HFFc6 (cell line): ENCODE results near the gene HOXD12. TPM values are rescaled to one million over a fixed set of nuclear protein-coding genes. Genes with fewer than 3 reads are reported as not detected.

ENCODE experiments used
- DNase-seq: peaks from one replicate; pipeline ENCODE4 v3.0.0-alpha.2; 2018
- H3K27ac Mint-ChIP-seq: 2 replicates; pipeline ENCODE4 v1.8.0; 2020; ENCODE audit warnings: mild to moderate bottlenecking, mixed read lengths
- H3K27me3 Mint-ChIP-seq: 2 replicates; pipeline ENCODE4 v1.8.0; 2021; ENCODE audit warnings: mild to moderate bottlenecking, moderate library complexity, mixed read lengths; ENCODE audit not compliant: insufficient read depth
- H3K36me3 Mint-ChIP-seq: 2 replicates; pipeline ENCODE4 v1.8.0; 2021; ENCODE audit warnings: low read depth, mixed read lengths
- H3K4me1 Mint-ChIP-seq: 2 replicates; pipeline ENCODE4 v1.8.0; 2020; ENCODE audit warnings: low read depth, mixed read lengths
- H3K4me3 Mint-ChIP-seq: 2 replicates; pipeline ENCODE4 v1.8.0; 2020; ENCODE audit warnings: mild to moderate bottlenecking, moderate library complexity, mixed read lengths
- H3K9me3 Mint-ChIP-seq: 2 replicates; pipeline ENCODE4 v1.8.0; 2020; ENCODE audit warnings: mild to moderate bottlenecking, mixed read lengths
- total RNA-seq, 6 experiments: library from RNA; stranded (reverse); fragmentation: NEBNext Ultra II Directional; extraction: Animal tissue kit (Norgen Biotek cat#: 25700); gene quantifications; 2 replicates in 1 of 6; 3 replicates in 5 of 6; pipeline ENCODE4 v1.2.3, GENCODE V29; 2021
- TF ChIP-seq, protein P1 (sequence below): fragments of 200-600 bp; sonication (generic); IDR thresholded peaks from 2 replicates; pipeline ENCODE4 v1.5.0; 2021; ENCODE audit warnings: antibody characterized with exemption, mild to moderate bottlenecking

Gene HOXD12
- total RNA-seq, 6 experiments from 2014 or later: 0.19 to 0.36 (median 0.26) TPM; not detected in 2

DNA sequence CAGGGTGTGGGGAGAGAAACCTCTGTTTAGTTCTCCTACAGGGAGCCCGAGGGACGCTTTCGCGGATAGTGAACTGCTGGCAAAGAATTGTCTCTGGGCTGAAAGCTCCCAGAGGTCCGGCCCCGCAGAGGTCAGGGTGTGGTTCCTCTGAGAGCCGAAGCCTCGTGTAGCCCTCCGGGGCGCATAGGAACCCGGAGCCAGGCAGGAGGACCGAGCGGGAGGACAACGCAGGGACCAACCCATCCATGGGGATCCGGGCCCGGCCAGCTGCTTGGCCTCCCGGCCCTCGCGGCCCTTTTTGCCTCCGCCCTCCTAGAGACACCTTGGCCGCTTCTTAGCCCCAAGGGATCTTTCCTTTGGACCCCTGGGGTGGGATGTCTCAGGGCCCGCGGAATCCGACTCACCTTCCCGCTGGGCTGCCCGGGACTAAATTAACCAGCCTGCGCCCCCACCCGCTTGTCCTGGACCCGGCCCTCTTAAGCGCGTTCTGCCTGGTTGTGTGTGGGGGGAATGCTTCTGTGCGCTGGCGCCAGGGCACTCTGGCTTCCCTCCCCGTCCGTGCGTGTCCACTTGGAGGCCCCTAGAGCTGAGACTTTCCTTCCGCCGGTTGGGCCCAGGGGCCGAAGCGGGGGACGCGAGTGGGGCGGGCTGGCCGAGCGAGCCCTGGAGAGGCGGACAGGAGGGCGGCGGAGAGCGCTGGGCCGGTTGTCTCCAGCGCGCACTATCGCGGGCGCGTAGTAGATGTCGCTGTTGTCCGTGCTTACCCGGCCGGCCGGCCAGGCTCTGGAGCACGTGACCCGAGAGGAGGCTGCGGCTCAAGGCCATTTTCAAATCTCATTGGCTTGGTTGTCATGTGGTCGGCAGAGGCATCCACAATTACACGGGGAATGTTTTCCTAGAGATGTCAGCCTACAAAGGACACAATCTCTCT is 16.6 kb downstream of the HOXD12 start, which contains the start of gene HOXD10:
Gene HOXD10, plus strand, starts transcription at position 896 of the 931 bp plus-strand sequence. CDS start 56 bp downstream, outside the sequence.
- Mint-ChIP-seq H3K4me3 (no peak within 1 kb of the TSS), H3K27ac (no peak within 1 kb of the TSS), H3K27me3 (peaks cover 3% of the 10 kb centered on the region), H3K36me3 (peaks cover 22% of the 10 kb centered on the region), H3K4me1 (no peaks in the 10 kb centered on the region), H3K9me3 (no peaks in the 10 kb centered on the region)
- no peak for DNase-seq
- TF ChIP-seq, protein P1, sequence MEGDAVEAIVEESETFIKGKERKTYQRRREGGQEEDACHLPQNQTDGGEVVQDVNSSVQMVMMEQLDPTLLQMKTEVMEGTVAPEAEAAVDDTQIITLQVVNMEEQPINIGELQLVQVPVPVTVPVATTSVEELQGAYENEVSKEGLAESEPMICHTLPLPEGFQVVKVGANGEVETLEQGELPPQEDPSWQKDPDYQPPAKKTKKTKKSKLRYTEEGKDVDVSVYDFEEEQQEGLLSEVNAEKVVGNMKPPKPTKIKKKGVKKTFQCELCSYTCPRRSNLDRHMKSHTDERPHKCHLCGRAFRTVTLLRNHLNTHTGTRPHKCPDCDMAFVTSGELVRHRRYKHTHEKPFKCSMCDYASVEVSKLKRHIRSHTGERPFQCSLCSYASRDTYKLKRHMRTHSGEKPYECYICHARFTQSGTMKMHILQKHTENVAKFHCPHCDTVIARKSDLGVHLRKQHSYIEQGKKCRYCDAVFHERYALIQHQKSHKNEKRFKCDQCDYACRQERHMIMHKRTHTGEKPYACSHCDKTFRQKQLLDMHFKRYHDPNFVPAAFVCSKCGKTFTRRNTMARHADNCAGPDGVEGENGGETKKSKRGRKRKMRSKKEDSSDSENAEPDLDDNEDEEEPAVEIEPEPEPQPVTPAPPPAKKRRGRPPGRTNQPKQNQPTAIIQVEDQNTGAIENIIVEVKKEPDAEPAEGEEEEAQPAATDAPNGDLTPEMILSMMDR: no peak

DNA sequence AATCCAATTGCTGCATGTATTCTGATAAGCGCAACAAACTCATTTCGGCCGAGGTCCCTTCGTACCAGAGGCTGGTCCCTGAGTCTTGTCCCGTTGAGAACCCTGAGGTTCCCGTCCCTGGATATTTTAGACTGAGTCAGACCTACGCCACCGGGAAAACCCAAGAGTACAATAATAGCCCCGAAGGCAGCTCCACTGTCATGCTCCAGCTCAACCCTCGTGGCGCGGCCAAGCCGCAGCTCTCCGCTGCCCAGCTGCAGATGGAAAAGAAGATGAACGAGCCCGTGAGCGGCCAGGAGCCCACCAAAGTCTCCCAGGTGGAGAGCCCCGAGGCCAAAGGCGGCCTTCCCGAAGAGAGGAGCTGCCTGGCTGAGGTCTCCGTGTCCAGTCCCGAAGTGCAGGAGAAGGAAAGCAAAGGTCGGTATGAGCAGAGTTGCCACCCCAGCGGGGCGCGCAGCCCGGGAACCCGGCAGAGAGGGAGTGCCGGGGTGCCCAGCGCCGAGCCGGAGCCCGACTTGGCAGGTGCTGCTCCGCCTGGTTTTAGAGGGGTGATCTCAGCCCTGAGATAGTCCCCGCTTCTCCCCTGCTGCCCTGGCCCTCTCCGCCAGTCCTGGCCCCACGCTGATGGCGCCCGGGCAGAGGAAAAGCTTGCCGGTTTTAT is 17.7 kb downstream of the HOXD12 start:
- H3K27me3 Mint-ChIP-seq: peaks cover 3% of the 10 kb centered on the region
- H3K36me3 Mint-ChIP-seq: peaks cover 22% of the 10 kb centered on the region
- no peak overlapping the region for H3K27ac Mint-ChIP-seq
- DNase-seq: no peak
- no peak overlapping the region for H3K4me3 Mint-ChIP-seq
- no peaks in the 10 kb centered on the region for H3K4me1 Mint-ChIP-seq
- no peaks in the 10 kb centered on the region for H3K9me3 Mint-ChIP-seq
- TF ChIP-seq, protein P1: no peak

DNA sequence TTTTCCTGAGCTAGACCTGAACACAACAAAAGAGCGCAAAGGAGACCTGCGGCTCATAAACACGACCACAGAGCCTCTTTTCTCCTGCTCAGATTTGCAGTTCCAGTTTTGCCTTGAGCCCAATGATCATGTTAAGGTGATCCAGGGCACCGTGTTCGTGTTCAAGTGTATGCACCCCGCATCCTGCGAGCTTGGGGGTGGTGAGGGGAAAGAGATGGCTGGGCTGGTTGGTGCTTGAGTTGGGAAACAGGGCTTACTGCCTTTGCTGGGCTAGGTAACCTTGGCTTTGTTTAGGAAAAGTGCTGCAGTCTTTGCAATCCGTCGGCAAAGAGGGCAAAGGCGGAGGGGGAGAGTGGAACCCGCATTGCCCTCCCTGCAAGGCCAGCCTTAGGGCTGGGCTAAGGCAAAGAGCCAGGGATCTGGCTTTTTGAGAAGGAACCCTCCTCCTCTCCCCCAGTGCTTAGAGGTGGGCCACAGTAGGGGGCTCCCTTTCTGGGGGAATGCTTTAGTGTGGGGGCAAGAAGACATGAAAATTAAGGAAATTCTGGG is 18.3 kb downstream of the HOXD12 start:
- TF ChIP-seq, protein P1: no peak
- H3K4me1 Mint-ChIP-seq: no peaks in the 10 kb centered on the region
- DNase-seq: no peak
- H3K27me3 Mint-ChIP-seq: peaks cover 3% of the 10 kb centered on the region
- no peaks in the 10 kb centered on the region for H3K9me3 Mint-ChIP-seq
- H3K4me3 Mint-ChIP-seq: no peak overlapping the region
- H3K27ac Mint-ChIP-seq: no peak overlapping the region
- H3K36me3 Mint-ChIP-seq: peaks cover 22% of the 10 kb centered on the region

DNA sequence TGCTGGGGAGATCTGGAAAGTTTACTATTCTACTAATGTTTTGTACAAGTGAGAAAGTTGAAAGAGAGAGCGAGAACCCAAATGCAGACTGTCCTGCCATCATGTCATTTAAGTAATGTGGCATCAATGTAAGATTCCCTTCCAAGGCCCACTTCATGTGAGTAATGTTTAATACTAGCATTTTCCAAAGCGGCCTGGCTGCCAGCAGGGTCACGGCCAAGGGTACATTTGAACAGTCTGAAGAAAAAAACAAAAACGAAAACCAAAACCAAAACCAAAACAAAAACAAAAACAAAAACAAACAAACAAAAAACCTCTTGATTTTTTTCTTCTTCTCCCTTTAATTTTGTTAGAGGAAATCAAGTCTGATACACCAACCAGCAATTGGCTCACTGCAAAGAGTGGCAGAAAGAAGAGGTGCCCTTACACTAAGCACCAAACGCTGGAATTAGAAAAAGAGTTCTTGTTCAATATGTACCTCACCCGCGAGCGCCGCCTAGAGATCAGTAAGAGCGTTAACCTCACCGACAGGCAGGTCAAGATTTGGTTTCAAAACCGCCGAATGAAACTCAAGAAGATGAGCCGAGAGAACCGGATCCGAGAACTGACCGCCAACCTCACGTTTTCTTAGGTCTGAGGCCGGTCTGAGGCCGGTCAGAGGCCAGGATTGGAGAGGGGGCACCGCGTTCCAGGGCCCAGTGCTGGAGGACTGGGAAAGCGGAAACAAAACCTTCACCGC is 19.2 kb downstream of the HOXD12 start:
- no peak overlapping the region for H3K4me3 Mint-ChIP-seq
- H3K4me1 Mint-ChIP-seq: no peaks in the 10 kb centered on the region
- TF ChIP-seq, protein P1: peak; percentile 48
- H3K27ac Mint-ChIP-seq: no peak overlapping the region
- H3K27me3 Mint-ChIP-seq: peaks cover 3% of the 10 kb centered on the region
- no peak for DNase-seq
- H3K9me3 Mint-ChIP-seq: no peaks in the 10 kb centered on the region
- peaks cover 22% of the 10 kb centered on the region for H3K36me3 Mint-ChIP-seq
